Measurements from ENCODE around the gene PRIM2. TPM values are rescaled to one million over a fixed set of nuclear protein-coding genes. Genes with fewer than 3 reads are reported as not detected.
"Not testable (repeated sequence)": the region's sequence is repeated elsewhere in the genome, so short reads cannot be mapped to it uniquely, and the experiment has no call there.

Gene PRIM2
- total and polyA plus RNA-seq, 2 of the 8 experiments (the other 6 are each of a cell fraction or from before 2014, with no cell fraction given) = 20.8 to 46.8 TPM

GRCh38 chr6:57535121-57535520, 217.7 kb downstream of the PRIM2 start:
- H3K27me3 ChIP-seq (replicated peaks in 1 of 4; ENCODE audit: control insufficient read depth in 3 of 4, extremely low read depth in 1 of 4, insufficient read depth in 3 of 4, low read length in 3 of 4); H4K5ac ChIP-seq (ENCODE audit: insufficient read length, low read depth, low read length); DNase-seq (ENCODE audit: low read depth in 1 of 2, low spot score in 2 of 2); H2AFZ ChIP-seq (ENCODE audit: low read length); H2BK120ac ChIP-seq (replicated peaks; ENCODE audit: low read depth, low read length); H2BK20ac ChIP-seq (ENCODE audit: low read length); H3K56ac ChIP-seq (replicated peaks; ENCODE audit: insufficient read length, low read depth, low read length); H3K9me3 ChIP-seq (ENCODE audit: insufficient read depth in 2 of 2, low read depth in 1 of 2, low read length in 1 of 2); H3K4ac ChIP-seq (replicated peaks; ENCODE audit: insufficient read length, low read depth, low read length); H3K14ac ChIP-seq (ENCODE audit: insufficient read length); FAIRE-seq; H3K23me2 ChIP-seq (ENCODE audit: low read depth, low read length); CTCF ChIA-PET (ENCODE audit: partially characterized antibody); H4K8ac ChIP-seq (ENCODE audit: extremely low read depth, insufficient read depth, low read length); H3K79me2 ChIP-seq (ENCODE audit: control insufficient read depth in 1 of 2, insufficient read depth in 2 of 2, low read length in 2 of 2); H3K23ac ChIP-seq (ENCODE audit: insufficient read length); POLR2A ChIA-PET (ENCODE audit: partially characterized antibody); H4K91ac ChIP-seq (replicated peaks; ENCODE audit: insufficient read length, low read length); H3K4me3 ChIP-seq (ENCODE audit: extremely low read depth in 1 of 4, insufficient read depth in 2 of 4, low read depth in 3 of 4, low read length in 4 of 4); H3K79me1 ChIP-seq (ENCODE audit: low read depth, low read length); H2BK5ac ChIP-seq (ENCODE audit: low read depth, low read length); H3K36me3 ChIP-seq (ENCODE audit: control insufficient read depth in 2 of 4, insufficient read depth in 4 of 4, low read length in 3 of 4); H2BK12ac ChIP-seq (ENCODE audit: low read depth, low read length); H3K18ac ChIP-seq (ENCODE audit: extremely low read depth, low read length); H3K4me2 ChIP-seq (ENCODE audit: insufficient read depth in 1 of 2, low read depth in 2 of 2, low read length in 2 of 2); H2BK15ac ChIP-seq (ENCODE audit: low read length); H4K20me1 ChIP-seq (replicated peaks in 1 of 2; ENCODE audit: control insufficient read depth in 1 of 2, insufficient read depth in 2 of 2, low read length in 2 of 2); H2AK5ac ChIP-seq (ENCODE audit: low read depth, low read length); H3K9ac ChIP-seq (replicated peaks in 1 of 4; ENCODE audit: extremely low read depth in 1 of 4, low read depth in 3 of 4, low read length in 3 of 4); H3K4me1 ChIP-seq (replicated peaks in 1 of 4; ENCODE audit: control insufficient read depth in 3 of 4, insufficient read depth in 4 of 4, low read length in 3 of 4); H3K27ac ChIP-seq (ENCODE audit: low read depth, low read length): not testable (repeated sequence)
- WGBS, 2 experiments (ENCODE audit: extremely low coverage in 1 of 2, insufficient coverage in 1 of 2, insufficient read length in 1 of 2, insufficient replicate concordance in 2 of 2, low coverage in 1 of 2, low lambda C conversion rate in 2 of 2, missing lambda C conversion rate in 1 of 2) = no CpG with 5 or more reads among the region's 2 CpGs

Data from H1 (cell line).